HepG2 (cell line): ENCODE results near the gene PRKCD. TPM values are rescaled to one million over a fixed set of nuclear protein-coding genes. Genes with fewer than 3 reads are reported as not detected.

Source experiments
- ELF4 ChIP-seq: sonication (generic); formaldehyde crosslinking; IDR thresholded peaks from 2 replicates; pipeline ENCODE4 v1.5.0; 2020; ENCODE audit warnings: missing genetic modification reagents, mild to moderate bottlenecking, moderate library complexity, borderline replicate concordance
- GPN1 ChIP-seq: sonication (generic); formaldehyde crosslinking; IDR thresholded peaks from 2 replicates; pipeline ENCODE4 v1.5.1; 2020; ENCODE audit warnings: missing genetic modification reagents, borderline replicate concordance
- IKZF4 ChIP-seq: sonication (generic); formaldehyde crosslinking; IDR thresholded peaks from 2 replicates; pipeline ENCODE4 v1.5.1; 2020; ENCODE audit warnings: borderline replicate concordance, mild to moderate bottlenecking, low read depth, missing genetic modification reagents; ENCODE audit errors: not compliant biosample characterization
- NR1H2 ChIP-seq: sonication (generic); formaldehyde crosslinking; IDR thresholded peaks from 2 replicates; pipeline ENCODE4 v1.8.1; 2022; ENCODE audit warnings: low read depth, missing genetic modification reagents, borderline replicate concordance
- PAF1 ChIP-seq: IDR thresholded peaks from 2 replicates; pipeline ENCODE4 v1.6.1; 2016; ENCODE audit warnings: missing genetic modification reagents, missing compliant biosample characterization
- RAD21 ChIP-seq: fragments of 450-650 bp; formaldehyde crosslinking; IDR thresholded peaks from 2 replicates; pipeline ENCODE4 v1.5.0; 2020; ENCODE audit warnings: mild to moderate bottlenecking
- SALL1 ChIP-seq: sonication (generic); formaldehyde crosslinking; IDR thresholded peaks from 2 replicates; pipeline ENCODE4 v1.8.0; 2022; ENCODE audit warnings: mild to moderate bottlenecking, missing genetic modification reagents
- ZFP36L2 ChIP-seq: sonication (generic); formaldehyde crosslinking; IDR thresholded peaks from 2 replicates; pipeline ENCODE4 v1.4.0; 2020; ENCODE audit warnings: missing genetic modification reagents
- ZNF143 ChIP-seq: sonication (generic); formaldehyde crosslinking; IDR thresholded peaks from 2 replicates; pipeline ENCODE4 v1.4.0; 2020; ENCODE audit warnings: missing genetic modification reagents
- ZNF549 ChIP-seq: sonication (generic); formaldehyde crosslinking; IDR thresholded peaks from 2 replicates; pipeline ENCODE4 v1.5.0; 2020; ENCODE audit warnings: missing genetic modification reagents
- ZNF605 ChIP-seq: sonication (generic); formaldehyde crosslinking; IDR thresholded peaks from 2 replicates; pipeline ENCODE4 v1.8.0; 2022; ENCODE audit warnings: mild to moderate bottlenecking, missing genetic modification reagents
- ZNF775 ChIP-seq: sonication (generic); formaldehyde crosslinking; IDR thresholded peaks from 2 replicates; pipeline ENCODE4 v1.4.0; 2020; ENCODE audit warnings: missing genetic modification reagents, mild to moderate bottlenecking, moderate library complexity, borderline replicate concordance
- ZNF891 ChIP-seq: sonication (generic); formaldehyde crosslinking; IDR thresholded peaks from 2 replicates; pipeline ENCODE4 v1.5.0; 2020; ENCODE audit warnings: mild to moderate bottlenecking, missing genetic modification reagents
- polyA plus RNA-seq, 8 experiments: library from polyadenylated mRNA; depleted of rRNA in 3 of 8; stranded (reverse) in 7 of 8; unstranded in 1 of 8; fragments of >200 nt; fragmentation: Illumina TruSeq in 4 of 8; extraction: Trizol in 4 of 8; gene quantifications; 2 replicates each; pipeline versions ENCODE4 v1.2.1 to v1.2.3, GENCODE V29; 2011 to 2016; ENCODE audit warnings: low read depth in 4 of 8, missing spikeins in 1 of 8, mixed read lengths in 1 of 8; ENCODE audit not compliant: insufficient read depth in 1 of 8
- total RNA-seq, 5 experiments: library from RNA; depleted of rRNA; stranded (reverse); fragments of >200 nt; fragmentation: Illumina TruSeq; extraction: Trizol; gene quantifications; 2 replicates each; pipeline ENCODE4 v1.2.3, GENCODE V29; 2016; ENCODE audit warnings: low read depth in 1 of 5
- TF ChIP-seq, protein P1 (sequence below): sonication (generic); formaldehyde crosslinking; IDR thresholded peaks from 2 replicates; pipeline ENCODE4 v1.4.0; 2020; ENCODE audit warnings: mild to moderate bottlenecking, missing genetic modification reagents
- TF ChIP-seq, protein P2 (sequence below): sonication (generic); formaldehyde crosslinking; IDR thresholded peaks from 2 replicates; pipeline ENCODE4 v1.5.1; 2020; ENCODE audit warnings: mild to moderate bottlenecking, missing genetic modification reagents, borderline replicate concordance
- TF ChIP-seq, protein P3 (sequence below): sonication (generic); formaldehyde crosslinking; IDR thresholded peaks from 2 replicates; pipeline ENCODE4 v1.5.0; 2020; ENCODE audit warnings: missing genetic modification reagents

Gene PRKCD
- total and polyA plus RNA-seq, 2 of the 13 experiments (the other 11 are each of a cell fraction or from before 2014, with no cell fraction given): 1.6 to 40.7 TPM

DNA sequence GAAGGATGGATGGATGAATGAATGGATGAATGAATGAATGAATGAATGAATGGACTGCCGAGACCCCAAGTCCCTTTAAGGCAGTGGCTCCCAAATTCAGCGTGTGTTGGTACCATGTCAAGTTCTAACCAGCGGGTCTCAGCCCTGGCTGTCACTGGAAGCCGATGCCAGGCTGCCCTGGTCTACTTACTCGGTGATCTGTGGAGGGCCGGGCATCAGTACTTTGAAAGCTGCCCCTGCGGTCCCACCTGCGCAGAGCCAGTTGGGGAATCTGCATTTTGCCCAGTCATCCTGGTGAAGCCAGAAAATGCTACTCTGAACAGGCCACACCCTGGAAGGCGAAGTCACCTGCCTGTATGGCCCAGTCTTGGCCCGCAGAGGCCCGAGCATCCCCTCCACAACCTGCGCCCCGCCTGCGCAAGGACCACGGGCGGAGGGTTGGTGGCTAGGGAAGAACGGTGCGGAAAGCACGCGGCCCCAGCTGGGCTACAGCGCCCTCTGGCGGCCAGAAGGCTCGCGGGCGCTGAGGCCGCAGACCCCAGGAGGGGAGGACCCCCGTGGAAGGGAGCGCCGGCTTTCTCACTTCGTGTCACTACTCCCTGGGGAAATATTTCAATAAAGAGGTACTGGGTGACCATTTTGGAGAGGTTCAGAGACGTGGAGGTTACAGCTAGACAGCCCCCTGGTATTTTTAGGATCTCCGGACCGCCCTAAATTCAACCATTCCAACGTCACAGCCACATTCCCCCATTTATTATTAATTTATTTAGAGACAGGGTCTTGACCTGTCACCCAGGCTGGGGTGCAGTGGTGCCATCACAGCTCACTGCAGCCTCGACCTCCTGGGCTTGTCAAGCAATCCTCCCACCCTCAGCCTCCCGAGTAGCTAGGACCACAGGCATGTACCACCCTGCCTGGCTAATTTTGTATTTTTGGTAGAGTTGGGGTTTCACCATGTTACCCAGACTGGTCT is 34.9 kb downstream of the PRKCD start (continued):
- TF ChIP-seq, protein P1, sequence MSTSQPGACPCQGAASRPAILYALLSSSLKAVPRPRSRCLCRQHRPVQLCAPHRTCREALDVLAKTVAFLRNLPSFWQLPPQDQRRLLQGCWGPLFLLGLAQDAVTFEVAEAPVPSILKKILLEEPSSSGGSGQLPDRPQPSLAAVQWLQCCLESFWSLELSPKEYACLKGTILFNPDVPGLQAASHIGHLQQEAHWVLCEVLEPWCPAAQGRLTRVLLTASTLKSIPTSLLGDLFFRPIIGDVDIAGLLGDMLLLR: 0 out of 2 replicates have a peak, but pooled peaks have one; percentile 32
- TF ChIP-seq ZNF891 (CRISPR knock-in tag) (no peak), ZNF549 (no peak), ZNF775 (CRISPR knock-in tag) (no peak), IKZF4 (CRISPR knock-in tag) (no peak), ELF4 (CRISPR knock-in tag) (no peak), RAD21 (CRISPR knock-in tag) (peak; percentile 98), SALL1 (CRISPR knock-in tag) (peak; percentile 50), ZFP36L2 (CRISPR knock-in tag) (no peak), ZNF143 (CRISPR knock-in tag) (no peak), GPN1 (no peak), NR1H2 (CRISPR knock-in tag) (no peak), PAF1 (no peak), ZNF605 (CRISPR knock-in tag) (peak; percentile 45; the same call in 1 of the 2 replicates)
- TF ChIP-seq, protein P2, sequence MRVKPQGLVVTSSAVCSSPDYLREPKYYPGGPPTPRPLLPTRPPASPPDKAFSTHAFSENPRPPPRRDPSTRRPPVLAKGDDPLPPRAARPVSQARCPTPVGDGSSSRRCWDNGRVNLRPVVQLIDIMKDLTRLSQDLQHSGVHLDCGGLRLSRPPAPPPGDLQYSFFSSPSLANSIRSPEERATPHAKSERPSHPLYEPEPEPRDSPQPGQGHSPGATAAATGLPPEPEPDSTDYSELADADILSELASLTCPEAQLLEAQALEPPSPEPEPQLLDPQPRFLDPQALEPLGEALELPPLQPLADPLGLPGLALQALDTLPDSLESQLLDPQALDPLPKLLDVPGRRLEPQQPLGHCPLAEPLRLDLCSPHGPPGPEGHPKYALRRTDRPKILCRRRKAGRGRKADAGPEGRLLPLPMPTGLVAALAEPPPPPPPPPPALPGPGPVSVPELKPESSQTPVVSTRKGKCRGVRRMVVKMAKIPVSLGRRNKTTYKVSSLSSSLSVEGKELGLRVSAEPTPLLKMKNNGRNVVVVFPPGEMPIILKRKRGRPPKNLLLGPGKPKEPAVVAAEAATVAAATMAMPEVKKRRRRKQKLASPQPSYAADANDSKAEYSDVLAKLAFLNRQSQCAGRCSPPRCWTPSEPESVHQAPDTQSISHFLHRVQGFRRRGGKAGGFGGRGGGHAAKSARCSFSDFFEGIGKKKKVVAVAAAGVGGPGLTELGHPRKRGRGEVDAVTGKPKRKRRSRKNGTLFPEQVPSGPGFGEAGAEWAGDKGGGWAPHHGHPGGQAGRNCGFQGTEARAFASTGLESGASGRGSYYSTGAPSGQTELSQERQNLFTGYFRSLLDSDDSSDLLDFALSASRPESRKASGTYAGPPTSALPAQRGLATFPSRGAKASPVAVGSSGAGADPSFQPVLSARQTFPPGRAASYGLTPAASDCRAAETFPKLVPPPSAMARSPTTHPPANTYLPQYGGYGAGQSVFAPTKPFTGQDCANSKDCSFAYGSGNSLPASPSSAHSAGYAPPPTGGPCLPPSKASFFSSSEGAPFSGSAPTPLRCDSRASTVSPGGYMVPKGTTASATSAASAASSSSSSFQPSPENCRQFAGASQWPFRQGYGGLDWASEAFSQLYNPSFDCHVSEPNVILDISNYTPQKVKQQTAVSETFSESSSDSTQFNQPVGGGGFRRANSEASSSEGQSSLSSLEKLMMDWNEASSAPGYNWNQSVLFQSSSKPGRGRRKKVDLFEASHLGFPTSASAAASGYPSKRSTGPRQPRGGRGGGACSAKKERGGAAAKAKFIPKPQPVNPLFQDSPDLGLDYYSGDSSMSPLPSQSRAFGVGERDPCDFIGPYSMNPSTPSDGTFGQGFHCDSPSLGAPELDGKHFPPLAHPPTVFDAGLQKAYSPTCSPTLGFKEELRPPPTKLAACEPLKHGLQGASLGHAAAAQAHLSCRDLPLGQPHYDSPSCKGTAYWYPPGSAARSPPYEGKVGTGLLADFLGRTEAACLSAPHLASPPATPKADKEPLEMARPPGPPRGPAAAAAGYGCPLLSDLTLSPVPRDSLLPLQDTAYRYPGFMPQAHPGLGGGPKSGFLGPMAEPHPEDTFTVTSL (CRISPR knock-in tag): no peak
- TF ChIP-seq, protein P3, sequence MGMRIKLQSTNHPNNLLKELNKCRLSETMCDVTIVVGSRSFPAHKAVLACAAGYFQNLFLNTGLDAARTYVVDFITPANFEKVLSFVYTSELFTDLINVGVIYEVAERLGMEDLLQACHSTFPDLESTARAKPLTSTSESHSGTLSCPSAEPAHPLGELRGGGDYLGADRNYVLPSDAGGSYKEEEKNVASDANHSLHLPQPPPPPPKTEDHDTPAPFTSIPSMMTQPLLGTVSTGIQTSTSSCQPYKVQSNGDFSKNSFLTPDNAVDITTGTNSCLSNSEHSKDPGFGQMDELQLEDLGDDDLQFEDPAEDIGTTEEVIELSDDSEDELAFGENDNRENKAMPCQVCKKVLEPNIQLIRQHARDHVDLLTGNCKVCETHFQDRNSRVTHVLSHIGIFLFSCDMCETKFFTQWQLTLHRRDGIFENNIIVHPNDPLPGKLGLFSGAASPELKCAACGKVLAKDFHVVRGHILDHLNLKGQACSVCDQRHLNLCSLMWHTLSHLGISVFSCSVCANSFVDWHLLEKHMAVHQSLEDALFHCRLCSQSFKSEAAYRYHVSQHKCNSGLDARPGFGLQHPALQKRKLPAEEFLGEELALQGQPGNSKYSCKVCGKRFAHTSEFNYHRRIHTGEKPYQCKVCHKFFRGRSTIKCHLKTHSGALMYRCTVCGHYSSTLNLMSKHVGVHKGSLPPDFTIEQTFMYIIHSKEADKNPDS (CRISPR knock-in tag): no peak
